Measurements from ENCODE around the gene EGFR. TPM values are rescaled to one million over a fixed set of nuclear protein-coding genes. Genes with fewer than 3 reads are reported as not detected.

Gene EGFR
- total RNA-seq, 4 donors from 2014 or later, result 224 to 292 (median 233) TPM

GRCh38 chr7:55181762-55182161 is 162.9 kb downstream of the EGFR start:
- no peak for DNase-seq (ENCODE audit: low spot score in 2 of 2)
- intact Hi-C loops (cut with DNase I; ENCODE audit: low total_unique reads), result no loop called here
- WGBS, 2 donors, result 93 to 94% methylated on average over 4 of the region's 4 CpGs

GRCh38 chr7:55183897-55184296 is 165.1 kb downstream of the EGFR start:
- no peak for DNase-seq (ENCODE audit: low spot score in 2 of 2)
- WGBS, 2 donors, result 84 to 85% methylated on average over 15 of the region's 15 CpGs
- no peak overlapping the region for H3K4me3 ChIP-seq (ENCODE audit: low read depth, poor library complexity, severe bottlenecking)
- intact Hi-C loops (cut with DNase I; ENCODE audit: low total_unique reads), result no loop called here
- TF ChIP-seq POLR2A (IDR thresholded peaks at IDR 0.05) (no peak), CTCF (IDR thresholded peaks at IDR 0.05) (no peak)

More at GRCh38 chr7:55181762-55182161, 162.9 kb downstream of the EGFR start:
- TF ChIP-seq CTCF (IDR thresholded peaks at IDR 0.05) (no peak), POLR2A (IDR thresholded peaks at IDR 0.05) (no peak)
- no peak overlapping the region for H3K4me3 ChIP-seq (ENCODE audit: low read depth, poor library complexity, severe bottlenecking)

- 72 to 77% methylated on average over 8 of the region's 8 CpGs for WGBS, 2 donors
- DNase-seq (ENCODE audit: low spot score in 2 of 2), result peak in 1 of 2 donors; percentile 65
- TF ChIP-seq CTCF (IDR thresholded peaks at IDR 0.05), result no peak
- no peak for TF ChIP-seq POLR2A (IDR thresholded peaks at IDR 0.05)
- intact Hi-C loops (cut with DNase I; ENCODE audit: low total_unique reads), result no loop called here
- no peak overlapping the region for H3K4me3 ChIP-seq (ENCODE audit: low read depth, poor library complexity, severe bottlenecking)
These were observed 166.5 kb downstream of the EGFR start for GRCh38 chr7:55185321-55185802.

- TF ChIP-seq CTCF (IDR thresholded peaks at IDR 0.05) (no peak), POLR2A (IDR thresholded peaks at IDR 0.05) (no peak)
- WGBS, 2 donors, result 67 to 69% methylated on average over 15 of the region's 15 CpGs
- H3K4me3 ChIP-seq (ENCODE audit: low read depth, poor library complexity, severe bottlenecking), result no peak overlapping the region
- intact Hi-C loops (cut with DNase I; ENCODE audit: low total_unique reads), result no loop called here
- peak; percentile 45 to 54 for DNase-seq (ENCODE audit: low spot score in 2 of 2)
These were observed 167.3 kb downstream of the EGFR start for GRCh38 chr7:55185941-55186609.

GRCh38 chr7:55187701-55188491 is 169.1 kb downstream of the EGFR start:
- no peak for TF ChIP-seq POLR2A (IDR thresholded peaks at IDR 0.05)
- no peak for TF ChIP-seq CTCF (IDR thresholded peaks at IDR 0.05)
- H3K4me3 ChIP-seq (ENCODE audit: low read depth, poor library complexity, severe bottlenecking), result no peak overlapping the region
- intact Hi-C loops (cut with DNase I; ENCODE audit: low total_unique reads), result no loop called here
- 60 to 65% methylated on average over 11 of the region's 11 CpGs for WGBS, 2 donors
- no peak for DNase-seq (ENCODE audit: low spot score in 2 of 2)

Measured in lower leg skin (tissue), 4 donors.